Measurements from ENCODE around the gene COQ7. TPM values are rescaled to one million over a fixed set of nuclear protein-coding genes. Genes with fewer than 3 reads are reported as not detected.

Gene COQ7
- total RNA-seq, 2 donors from 2014 or later, result 31.1 to 32.4 TPM

GRCh38 chr16:19084139-19084538 lies 16.7 kb downstream of the COQ7 start:
- intact Hi-C loops (cut with DNase I), result loop anchor here (10.0 kb wide), 1 partner anchor 51 kb away; no protein-coding TSS in a partner anchor
- Histone ChIP-seq H3K4me3 (no peak overlapping the region), H3K36me3 (no peaks in the 10 kb centered on the region), H3K27ac (peak overlapping the region in 1 of 2 donors; percentile 46), H3K9me3 (no peaks in the 10 kb centered on the region), H3K4me1 (replicated peaks) (no peaks in the 10 kb centered on the region), H3K27me3 (replicated peaks; ENCODE audit: insufficient read depth) (no peaks in the 10 kb centered on the region)
- TF ChIP-seq CTCF (IDR thresholded peaks at IDR 0.05), result no peak
- no peak for TF ChIP-seq POLR2A (IDR thresholded peaks at IDR 0.05)
- TF ChIP-seq POLR2AphosphoS5 (IDR thresholded peaks at IDR 0.05), result no peak
- DNase-seq (ENCODE audit: low spot score), result no peak
- 38% methylated on average over 3 of the region's 3 CpGs for WGBS

- Histone ChIP-seq H3K4me1 (replicated peaks) (no peaks in the 10 kb centered on the region), H3K36me3 (no peaks in the 10 kb centered on the region), H3K9me3 (no peaks in the 10 kb centered on the region), H3K27ac (peak overlapping the region in 1 of 2 donors; percentile 0), H3K4me3 (no peak overlapping the region), H3K27me3 (replicated peaks; ENCODE audit: insufficient read depth) (no peaks in the 10 kb centered on the region)
- TF ChIP-seq POLR2A (IDR thresholded peaks at IDR 0.05) (no peak), CTCF (IDR thresholded peaks at IDR 0.05) (no peak), POLR2AphosphoS5 (IDR thresholded peaks at IDR 0.05) (no peak)
- intact Hi-C loops (cut with DNase I), result loop anchor here (5.0 to 10.0 kb wide), 2 partner anchors 50 to 417 kb away; no protein-coding TSS in a partner anchor
- no peak for DNase-seq (ENCODE audit: low spot score)
- WGBS, result 92% methylated on average over 5 of the region's 5 CpGs
Measured at GRCh38 chr16:19084879-19085278, 17.5 kb downstream of the COQ7 start.

DNA sequence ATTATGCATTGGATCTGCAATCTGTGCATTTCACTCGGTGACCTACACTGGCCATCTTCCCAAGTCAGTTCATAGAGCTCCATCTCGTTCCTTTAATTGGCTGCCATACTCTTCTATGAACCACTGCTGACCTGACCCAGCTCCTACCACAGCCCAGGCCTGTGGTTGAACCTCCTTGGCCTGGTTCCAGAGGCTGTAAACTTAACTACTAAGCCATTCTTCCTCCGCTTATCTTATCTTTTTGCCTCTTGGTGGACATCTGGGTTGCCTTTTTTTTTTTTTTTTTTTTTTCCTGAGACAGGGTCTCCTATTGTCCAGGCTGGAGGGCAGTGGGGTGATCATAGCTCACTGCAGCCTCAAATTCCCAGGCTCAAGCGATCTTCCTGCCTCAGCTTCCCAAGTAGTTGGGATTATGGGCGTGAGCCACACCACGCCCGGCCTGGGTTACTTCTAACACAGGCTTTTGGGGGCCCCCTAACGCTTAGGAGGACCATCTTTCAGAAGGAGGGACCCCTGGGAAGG lies 18.3 kb downstream of the COQ7 start:
- H3K27ac ChIP-seq, result peak overlapping the region; percentile 8 to 39
- H3K4me3 ChIP-seq, result no peak overlapping the region
- WGBS, result 51% methylated on average over 8 of the region's 8 CpGs

DNA sequence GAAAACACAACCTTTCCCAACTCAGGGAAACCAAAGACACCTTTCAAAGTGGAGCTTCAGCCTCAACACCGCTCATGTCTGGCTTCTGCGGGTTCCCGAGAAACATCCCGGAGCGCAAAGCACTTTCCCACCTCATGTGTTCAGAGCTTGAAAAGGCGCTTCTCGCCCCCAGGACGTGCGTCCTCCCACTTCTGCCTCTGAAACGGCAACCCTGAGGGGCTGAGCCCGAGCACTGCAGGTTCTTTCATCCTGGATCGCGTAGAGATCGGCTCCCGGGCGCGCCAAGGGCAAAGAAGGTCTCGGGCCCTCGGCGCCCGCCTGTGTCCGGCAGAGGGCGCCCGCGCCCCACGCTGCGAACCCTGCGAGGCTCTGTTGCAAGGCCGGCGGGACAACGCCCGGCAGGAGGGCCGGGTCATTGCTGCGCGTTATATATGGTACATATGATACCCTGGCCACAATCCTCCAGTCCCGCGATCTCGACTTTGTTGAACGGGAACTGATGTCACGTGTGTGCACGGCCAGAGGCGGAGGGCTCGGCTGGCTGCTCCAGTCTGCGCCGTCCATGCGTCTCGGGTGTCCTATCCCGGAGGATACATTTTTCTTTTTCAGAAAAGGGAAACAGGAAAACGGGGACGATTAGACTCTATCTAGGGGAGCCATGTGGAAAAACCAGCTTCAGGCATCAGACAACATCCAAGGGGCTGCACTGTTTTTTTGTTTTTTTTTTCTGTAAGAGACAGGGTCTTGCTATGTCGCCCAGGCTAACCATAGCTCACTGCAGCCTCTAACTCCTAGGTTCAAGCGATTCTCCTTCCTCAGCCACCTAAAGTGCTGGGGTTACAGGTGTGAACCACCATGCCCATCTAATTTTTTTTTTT lies 19.1 kb downstream of the COQ7 start:
- TF ChIP-seq CTCF (IDR thresholded peaks at IDR 0.05) (peak; percentile 98 to 99 (median 99)), POLR2A (IDR thresholded peaks at IDR 0.05) (no peak), POLR2AphosphoS5 (IDR thresholded peaks at IDR 0.05) (peak; percentile 80)

More for the DNA sequence above, 18.3 kb downstream of the COQ7 start:
- intact Hi-C loops (cut with DNase I), result loop anchor here (2.0 to 10.0 kb wide), 4 partner anchors 49 to 417 kb away; partner anchors contain the start of gene SYT17
- H3K9me3 ChIP-seq, result no peaks in the 10 kb centered on the region
- no peaks in the 10 kb centered on the region for H3K36me3 ChIP-seq
- no peaks in the 10 kb centered on the region for H3K27me3 ChIP-seq (replicated peaks; ENCODE audit: insufficient read depth)
- no peak for DNase-seq (ENCODE audit: low spot score)
- H3K4me1 ChIP-seq (replicated peaks), result no peaks in the 10 kb centered on the region
- no peak for TF ChIP-seq POLR2A (IDR thresholded peaks at IDR 0.05)
- no peak for TF ChIP-seq CTCF (IDR thresholded peaks at IDR 0.05)
- no peak for TF ChIP-seq POLR2AphosphoS5 (IDR thresholded peaks at IDR 0.05)

More for the DNA sequence above, 19.1 kb downstream of the COQ7 start:
- peak overlapping the region; percentile 8 to 39 for H3K27ac ChIP-seq
- H3K9me3 ChIP-seq, result no peaks in the 10 kb centered on the region
- no peaks in the 10 kb centered on the region for H3K27me3 ChIP-seq (replicated peaks; ENCODE audit: insufficient read depth)
- intact Hi-C loops (cut with DNase I), result loop anchor here (2.0 to 10.0 kb wide), 4 partner anchors 48 to 416 kb away; partner anchors contain the start of gene SYT17
- H3K36me3 ChIP-seq, result no peaks in the 10 kb centered on the region
- WGBS, result 9% methylated on average over 47 of the region's 52 CpGs
- no peaks in the 10 kb centered on the region for H3K4me1 ChIP-seq (replicated peaks)
- peak; percentile 81 for DNase-seq (ENCODE audit: low spot score)
- H3K4me3 ChIP-seq, result peak overlapping the region; percentile 27 to 28

All from prostate gland (tissue), 2 donors.